Fibroblast of skin of scalp (primary cell): ENCODE results near the gene MUL1.
A peak's percentile ranks its signal among the peaks of the same experiment; 100 is the strongest.
"Not testable (repeated sequence)": the region's sequence is repeated elsewhere in the genome, so short reads cannot be mapped to it uniquely, and the experiment has no call there.

ENCODE experiments used
- DNase-seq: peaks from one replicate; pipeline ENCODE4 v3.0.0-alpha.2; 2013

MUL1 gene

GRCh38 chr1:20511518-20512428 is 3.8 kb upstream of the MUL1 start:
- DNase-seq = peak; percentile 37

- DNase-seq = no peak
Observed at GRCh38 chr1:20508411-20508771, 440 bp upstream of the MUL1 start.

DNA sequence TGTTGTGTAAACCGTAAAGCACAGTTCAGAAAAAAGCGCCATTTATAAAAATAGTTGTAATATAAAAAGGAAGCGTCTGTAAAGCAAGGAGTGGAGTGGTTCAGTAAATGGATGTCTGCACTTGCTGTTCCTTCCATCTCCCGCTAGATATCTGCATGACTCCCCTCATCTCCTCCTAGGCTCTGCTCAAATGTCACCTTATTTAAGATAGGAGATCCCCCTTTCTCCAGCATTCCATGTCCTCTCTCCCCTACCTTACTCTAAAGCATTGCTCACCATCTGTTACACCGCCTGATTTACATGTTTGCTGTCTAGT is 745 bp downstream of the MUL1 start:
- DNase-seq = no peak

- no peak for DNase-seq
Observed at GRCh38 chr1:20505488-20505887, 2.5 kb downstream of the MUL1 start.

DNA sequence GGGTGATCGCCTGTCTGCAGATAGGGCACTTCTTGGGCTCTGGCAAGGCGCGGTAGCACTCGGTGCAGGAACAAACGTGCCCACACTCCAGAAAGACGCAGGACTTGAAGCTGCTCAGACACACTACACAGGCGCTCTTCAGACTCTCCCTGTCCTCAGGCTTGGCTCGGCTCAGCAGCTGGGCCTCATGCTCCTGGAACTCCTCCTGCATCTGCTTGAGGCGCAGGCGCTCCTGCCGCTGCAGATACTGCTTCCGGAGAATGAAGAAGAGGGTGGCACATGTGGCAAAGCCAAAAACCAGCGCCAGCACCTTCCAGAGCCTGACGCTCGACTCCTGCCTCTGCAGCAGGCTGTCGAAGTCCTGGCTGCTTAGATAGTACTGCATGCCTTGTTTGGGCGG is 7.2 kb downstream of the MUL1 start:
- no peak for DNase-seq

DNA sequence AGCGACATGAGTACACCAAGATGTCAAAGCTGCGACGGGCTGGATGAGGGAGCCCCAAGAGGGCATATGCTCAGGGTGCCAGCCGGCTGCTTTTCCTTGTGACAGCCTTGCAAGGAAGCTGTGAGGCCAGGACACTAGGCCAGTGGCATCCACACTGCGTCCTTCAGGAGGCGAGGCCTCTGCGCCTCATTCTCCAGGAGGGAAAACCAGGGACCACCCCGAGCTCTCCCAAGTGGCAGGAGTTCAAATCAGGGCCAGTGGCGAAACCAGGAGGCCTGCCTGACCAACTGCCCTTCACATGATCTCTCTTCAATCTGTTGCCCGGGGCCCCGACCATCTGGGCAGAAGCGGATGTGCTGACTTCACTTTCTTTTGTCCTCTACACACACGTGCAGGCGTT is 8.2 kb downstream of the MUL1 start:
- DNase-seq = no peak

DNA sequence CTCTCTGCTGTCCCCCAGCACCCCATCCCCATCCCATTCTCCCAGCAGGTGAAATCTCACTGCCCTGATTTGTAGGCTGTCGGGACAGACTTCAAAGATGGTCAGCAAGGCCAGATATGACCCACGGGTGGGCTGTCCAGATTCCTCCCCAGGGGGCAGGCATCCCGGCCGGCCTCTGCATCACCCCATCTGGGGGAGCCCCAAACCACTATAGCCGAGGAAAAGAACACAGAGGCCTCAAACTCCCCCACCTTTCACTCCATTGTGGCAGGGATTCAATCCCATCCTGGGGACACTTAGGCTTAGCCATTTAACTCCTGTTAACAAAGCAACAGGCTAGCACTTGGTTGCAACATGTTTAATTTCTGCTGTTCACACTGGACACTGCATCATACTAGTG is 8.8 kb downstream of the MUL1 start:
- DNase-seq = no peak

DNA sequence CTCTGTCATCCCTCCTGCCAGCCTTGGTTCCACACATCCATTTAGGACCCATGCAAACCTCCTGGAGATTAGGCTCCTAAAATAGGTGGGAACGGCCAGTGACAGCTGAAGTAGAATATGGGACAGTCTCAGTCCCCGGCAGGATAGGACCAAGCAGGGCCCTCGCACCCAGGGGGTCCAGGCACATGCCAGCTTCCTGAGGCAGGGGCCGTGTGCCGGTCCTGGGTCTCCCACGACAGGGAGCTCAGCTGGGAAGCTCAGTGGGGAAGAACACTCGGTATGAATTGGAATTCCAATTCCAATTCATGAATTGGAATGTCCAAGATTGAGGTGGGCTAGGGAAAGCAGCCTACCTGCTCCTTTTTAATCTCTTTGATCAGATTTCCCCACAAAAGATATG is 9.8 kb downstream of the MUL1 start:
- DNase-seq = no peak

GRCh38 chr1:20497506-20497905 is 10.4 kb downstream of the MUL1 start:
- DNase-seq = no peak

GRCh38 chr1:20496725-20497383 is 11.1 kb downstream of the MUL1 start:
- DNase-seq = not testable (repeated sequence)

- peak; percentile 72 for DNase-seq
Observed at GRCh38 chr1:20496241-20496661, 11.7 kb downstream of the MUL1 start.

GRCh38 chr1:20495661-20496060 is 12.3 kb downstream of the MUL1 start:
- DNase-seq = no peak

GRCh38 chr1:20494609-20495311 is 13.2 kb downstream of the MUL1 start:
- peak; percentile 75 for DNase-seq

- DNase-seq = peak; percentile 84
Observed at GRCh38 chr1:20493839-20494608, 13.9 kb downstream of the MUL1 start.

DNA sequence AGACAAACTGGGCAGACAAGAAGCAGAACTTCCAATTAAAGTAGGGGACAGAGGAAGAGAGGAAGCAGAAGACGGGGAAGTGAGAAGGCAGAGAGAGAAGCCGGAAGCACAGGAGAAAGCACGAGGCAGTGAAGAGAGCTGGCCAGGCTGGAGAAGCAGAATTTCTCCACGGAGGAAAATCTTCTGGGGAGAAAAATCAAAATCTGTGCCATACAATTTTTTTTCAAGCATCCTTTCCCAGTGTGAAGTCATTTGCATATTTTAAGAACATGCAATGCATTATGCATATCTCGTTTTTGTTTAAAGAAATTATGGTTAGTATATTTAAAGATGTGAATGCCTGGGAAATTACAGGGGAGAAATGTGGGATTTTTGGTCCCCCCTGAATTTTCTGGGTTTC is 14.6 kb downstream of the MUL1 start:
- DNase-seq = no peak

DNA sequence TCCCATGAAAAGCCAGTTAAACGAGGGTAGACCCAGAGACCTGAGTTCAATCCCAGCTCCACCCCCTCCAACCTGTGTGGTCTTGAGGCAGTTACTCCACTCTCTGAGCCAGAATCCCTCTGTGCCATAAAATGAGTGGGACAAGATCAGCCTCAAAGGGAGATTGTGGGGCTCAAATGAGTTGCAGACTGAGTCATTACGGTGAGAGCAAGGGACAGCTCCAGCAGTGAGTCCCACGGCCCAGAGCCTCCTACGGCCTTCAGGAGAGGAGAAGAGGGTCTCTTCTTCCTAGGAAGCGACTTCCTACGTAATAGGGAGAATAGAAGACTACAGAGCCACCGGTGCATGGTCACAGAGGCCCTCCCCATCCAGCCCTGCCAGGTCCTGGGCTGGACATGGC is 15.2 kb downstream of the MUL1 start:
- no peak for DNase-seq

GRCh38 chr1:20491866-20492265 is 16.1 kb downstream of the MUL1 start:
- DNase-seq = no peak

DNA sequence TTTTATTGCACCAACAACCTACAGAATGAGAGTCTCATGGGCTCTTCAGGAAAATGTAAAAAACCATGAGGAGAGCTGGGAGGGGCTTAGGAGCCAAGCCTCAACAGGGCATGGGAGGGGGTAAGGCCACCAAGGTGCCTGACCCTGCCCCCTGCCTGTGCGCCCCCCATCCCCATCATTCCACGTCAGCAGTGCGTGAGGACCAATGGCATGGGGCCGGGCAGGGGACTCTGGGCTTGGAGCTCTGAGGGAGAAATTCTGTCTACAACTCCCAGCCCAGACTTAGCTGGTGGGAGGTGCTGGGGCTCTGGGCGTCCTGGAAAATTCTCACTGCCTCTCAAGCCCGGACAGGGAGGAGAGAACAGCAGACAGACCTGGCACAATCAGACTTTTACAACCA is 16.8 kb downstream of the MUL1 start:
- DNase-seq = no peak

- no peak for DNase-seq
Observed at GRCh38 chr1:20487236-20487590, 20.7 kb downstream of the MUL1 start.

DNA sequence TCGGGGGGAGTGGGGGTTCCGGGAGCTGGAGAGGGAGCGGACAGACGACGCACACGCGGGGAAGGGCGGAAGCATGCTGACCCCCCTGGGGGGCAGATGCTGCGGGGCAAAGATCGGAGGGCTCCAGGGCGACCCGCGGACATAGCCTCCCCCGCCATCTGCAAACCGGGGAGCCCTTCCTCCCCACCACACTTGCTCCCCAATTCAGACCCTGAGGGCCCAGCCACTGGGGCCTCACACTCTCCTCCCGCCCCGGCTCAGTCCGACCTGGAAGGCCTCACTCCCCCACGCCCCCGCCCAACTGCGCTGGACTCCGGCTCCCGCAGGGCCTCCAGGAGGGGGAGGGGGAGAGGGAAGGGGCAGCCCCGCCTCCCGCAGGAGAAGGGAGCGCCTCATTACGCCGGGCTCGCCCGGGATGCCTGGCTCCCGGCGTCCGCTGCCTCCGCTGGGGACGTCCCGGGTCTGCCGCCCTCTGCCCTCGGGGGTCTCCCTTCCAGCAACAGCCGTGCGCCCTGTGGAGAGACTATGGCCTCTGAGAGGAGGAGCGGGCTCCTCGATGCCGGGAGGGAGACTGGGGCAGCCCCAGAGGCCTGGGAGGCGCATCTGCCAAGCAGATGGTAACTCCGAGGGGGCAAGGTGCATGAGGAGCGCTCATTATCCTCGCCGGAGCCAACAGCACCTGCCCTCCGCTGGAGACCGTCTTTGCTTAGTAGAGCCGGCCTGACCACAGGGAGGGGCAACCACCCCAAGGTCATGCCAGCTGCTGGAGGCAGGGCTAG is 21.3 kb downstream of the MUL1 start:
- DNase-seq = peak; percentile 44

DNA sequence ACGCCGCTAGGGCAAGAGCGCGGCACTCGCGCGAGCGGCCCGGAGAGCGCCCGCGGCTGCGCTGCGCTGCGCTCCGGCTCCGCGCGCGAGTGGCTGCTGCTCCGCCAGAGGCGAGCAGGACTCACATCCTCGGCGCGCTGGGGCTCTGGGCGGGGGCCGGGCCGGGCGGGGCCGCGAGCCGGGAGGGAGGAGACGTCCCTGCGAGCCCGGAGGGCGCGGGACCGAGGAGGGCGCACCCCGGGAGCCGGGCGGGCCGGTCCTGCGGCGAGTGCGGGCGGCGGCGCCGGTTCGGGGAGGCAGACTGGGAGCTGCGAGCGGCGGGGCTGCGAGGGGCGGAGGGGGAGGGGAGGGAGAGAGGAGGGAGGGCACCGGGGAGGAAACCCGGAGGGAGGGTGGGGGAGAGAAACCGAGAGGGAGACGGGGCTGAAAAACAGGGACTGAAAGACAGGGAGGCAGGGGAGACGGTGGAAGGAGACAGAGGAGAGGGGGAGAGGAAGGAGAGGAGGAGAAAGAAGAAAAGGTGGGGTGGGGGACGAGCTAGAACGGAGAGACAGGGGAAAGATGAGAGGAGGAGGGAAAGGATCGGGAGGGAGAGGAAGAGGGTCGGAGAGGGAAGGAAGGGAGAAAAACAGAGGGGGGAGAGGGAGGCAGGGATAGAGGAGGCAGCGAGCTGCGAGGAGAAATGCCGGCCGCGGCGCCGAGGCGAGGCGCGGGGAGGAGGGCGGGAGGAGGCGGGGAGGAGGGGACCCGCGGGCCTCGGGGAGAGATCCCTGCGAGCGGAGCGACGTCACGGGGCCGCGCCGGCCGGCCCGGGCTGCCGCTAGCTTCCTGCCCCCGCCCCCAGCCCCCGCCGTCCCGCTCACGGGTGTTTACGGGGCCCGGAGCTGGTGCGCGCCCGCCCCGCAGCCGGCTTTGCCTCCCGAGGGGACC is 22.2 kb downstream of the MUL1 start, which contains the start of gene CAMK2N1:
CAMK2N1 (minus strand) TSS at position 684 of the 930 bp plus-strand sequence. CDS start 831 bp downstream, outside the sequence.
- peak; percentile 64 for DNase-seq
